ENCODE results near the gene TUBB6.
A peak's percentile ranks its signal among the peaks of the same experiment; 100 is the strongest.

TUBB6 gene

DNA sequence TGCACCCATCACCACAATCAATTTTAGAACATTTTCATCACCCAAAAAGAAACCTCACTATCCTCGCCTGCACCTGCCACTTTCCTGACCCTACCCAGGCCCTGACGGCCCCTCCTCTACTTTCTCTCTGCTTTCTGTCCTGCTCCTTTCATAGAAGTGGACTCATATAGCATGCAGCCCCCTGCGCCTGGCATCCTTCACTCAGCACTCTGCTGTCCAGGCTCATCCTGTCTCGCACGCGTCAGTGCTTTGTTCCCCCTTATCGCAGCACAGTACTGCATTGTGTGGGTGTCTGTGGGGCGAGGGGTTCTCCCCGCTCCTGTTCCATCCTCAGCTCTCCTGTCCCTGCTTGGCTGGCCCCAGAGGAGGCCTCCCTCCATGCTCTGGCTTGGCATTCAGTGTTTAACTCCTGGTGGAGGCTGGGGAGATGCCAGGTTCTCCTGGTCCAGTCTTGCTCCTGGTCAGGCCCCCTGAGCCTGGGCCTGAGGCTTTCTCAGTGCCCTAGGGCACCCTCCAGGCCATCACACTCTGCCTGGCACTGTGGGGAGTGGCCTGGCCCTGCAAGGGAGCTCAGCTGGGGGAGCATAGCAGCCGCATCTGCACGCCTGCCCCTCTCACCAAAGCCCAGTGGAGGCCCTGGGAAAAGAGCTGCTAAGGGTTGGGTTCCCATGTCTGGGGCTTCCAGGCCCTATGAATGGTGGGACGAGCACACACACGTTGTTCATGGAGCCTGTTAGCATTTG, 6.6 kb upstream of the TUBB6 start:
- TF ChIP-seq, protein P1, sequence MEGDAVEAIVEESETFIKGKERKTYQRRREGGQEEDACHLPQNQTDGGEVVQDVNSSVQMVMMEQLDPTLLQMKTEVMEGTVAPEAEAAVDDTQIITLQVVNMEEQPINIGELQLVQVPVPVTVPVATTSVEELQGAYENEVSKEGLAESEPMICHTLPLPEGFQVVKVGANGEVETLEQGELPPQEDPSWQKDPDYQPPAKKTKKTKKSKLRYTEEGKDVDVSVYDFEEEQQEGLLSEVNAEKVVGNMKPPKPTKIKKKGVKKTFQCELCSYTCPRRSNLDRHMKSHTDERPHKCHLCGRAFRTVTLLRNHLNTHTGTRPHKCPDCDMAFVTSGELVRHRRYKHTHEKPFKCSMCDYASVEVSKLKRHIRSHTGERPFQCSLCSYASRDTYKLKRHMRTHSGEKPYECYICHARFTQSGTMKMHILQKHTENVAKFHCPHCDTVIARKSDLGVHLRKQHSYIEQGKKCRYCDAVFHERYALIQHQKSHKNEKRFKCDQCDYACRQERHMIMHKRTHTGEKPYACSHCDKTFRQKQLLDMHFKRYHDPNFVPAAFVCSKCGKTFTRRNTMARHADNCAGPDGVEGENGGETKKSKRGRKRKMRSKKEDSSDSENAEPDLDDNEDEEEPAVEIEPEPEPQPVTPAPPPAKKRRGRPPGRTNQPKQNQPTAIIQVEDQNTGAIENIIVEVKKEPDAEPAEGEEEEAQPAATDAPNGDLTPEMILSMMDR (IDR thresholded peaks at IDR 0.05; ENCODE audit: low read depth, low read length, missing control alignments): no peak
- DNase-seq (ENCODE audit: extremely low read depth, low read depth): no peak
- H3K4me3 ChIP-seq (replicated peaks; ENCODE audit: low read depth, low read length): no peak overlapping the region

DNA sequence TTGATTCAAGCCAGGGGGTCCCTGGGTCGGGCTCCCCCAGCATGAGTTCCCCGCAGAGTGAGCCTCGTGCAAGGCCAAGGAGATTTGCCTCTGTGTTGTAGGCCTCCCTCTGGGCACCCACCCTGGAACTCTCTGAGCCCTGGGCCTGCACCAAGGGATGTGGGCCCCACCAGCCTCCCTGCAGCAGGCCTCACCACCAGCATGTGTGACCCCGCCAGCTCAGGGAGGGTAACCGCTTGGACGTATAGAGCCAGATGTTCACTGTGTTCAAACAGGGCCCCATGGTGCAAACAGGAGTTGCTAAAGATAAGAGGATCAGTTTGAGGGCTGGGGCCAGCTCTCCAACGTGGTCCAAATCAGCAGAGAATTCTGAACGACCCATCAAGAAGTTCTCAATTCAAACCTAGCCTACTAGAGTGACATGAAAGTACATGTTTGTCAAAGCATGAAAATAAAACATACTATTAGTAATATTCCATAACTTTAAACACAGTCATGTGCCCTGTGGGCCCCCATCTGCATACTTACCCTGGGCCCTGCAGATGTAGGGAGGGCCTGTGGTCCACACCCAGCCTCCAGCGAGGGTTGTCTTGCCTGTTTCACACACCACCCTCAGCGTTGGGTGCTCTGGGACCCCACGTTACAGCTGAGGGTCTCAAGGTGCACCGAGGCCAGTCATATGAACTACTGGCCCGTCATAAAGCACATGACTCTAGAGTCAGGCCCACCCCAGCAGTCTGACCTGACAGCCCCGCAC, 5.5 kb upstream of the TUBB6 start:
- H3K4me3 ChIP-seq (replicated peaks; ENCODE audit: low read depth, low read length): no peak overlapping the region
- no peak for DNase-seq (ENCODE audit: extremely low read depth, low read depth)
- TF ChIP-seq, protein P1 (IDR thresholded peaks at IDR 0.05; ENCODE audit: low read depth, low read length, missing control alignments): no peak

DNA sequence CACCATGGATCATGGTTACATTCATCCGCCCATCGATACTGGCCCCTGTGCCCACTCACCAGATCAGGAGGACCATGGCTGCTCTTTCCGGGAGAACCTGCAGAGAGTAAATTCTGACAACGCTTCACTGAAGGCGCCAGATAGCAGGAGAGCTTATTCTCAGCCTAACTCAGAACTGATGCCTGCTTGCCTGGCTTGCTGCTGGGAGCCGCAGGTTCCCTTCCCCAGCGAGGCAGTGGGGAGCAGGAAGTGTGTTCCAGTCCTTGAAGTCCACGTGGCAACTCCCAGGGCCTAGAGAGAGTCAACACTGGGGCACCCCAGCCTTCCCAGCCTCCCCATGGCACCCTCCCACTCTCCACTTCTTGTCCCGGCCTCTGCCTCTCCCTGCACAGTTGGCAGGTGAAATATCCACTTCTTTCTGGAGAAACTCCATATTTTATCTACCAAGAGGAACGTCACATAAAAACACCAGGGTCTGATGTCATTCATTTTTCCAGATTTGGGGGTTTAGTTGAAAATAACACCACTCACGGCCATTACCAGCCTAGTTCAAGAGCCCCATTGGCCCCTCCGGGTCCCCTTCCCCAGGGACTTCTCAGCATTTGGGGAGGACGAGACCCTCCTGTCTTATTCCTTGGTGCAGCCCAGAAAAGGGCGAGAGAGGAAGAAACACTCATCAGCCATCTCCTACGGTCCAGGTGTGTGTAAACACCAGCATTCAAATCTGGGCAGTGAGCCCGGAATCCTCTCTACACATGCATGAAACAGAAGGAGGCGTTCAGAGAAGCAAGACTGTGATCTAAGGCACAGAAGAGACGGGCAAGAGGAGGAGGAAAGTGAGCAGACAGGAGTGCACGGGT, 3.5 kb upstream of the TUBB6 start:
- DNase-seq (ENCODE audit: extremely low read depth, low read depth): no peak
- H3K4me3 ChIP-seq (replicated peaks; ENCODE audit: low read depth, low read length): no peak overlapping the region
- TF ChIP-seq, protein P1 (IDR thresholded peaks at IDR 0.05; ENCODE audit: low read depth, low read length, missing control alignments): no peak

DNA sequence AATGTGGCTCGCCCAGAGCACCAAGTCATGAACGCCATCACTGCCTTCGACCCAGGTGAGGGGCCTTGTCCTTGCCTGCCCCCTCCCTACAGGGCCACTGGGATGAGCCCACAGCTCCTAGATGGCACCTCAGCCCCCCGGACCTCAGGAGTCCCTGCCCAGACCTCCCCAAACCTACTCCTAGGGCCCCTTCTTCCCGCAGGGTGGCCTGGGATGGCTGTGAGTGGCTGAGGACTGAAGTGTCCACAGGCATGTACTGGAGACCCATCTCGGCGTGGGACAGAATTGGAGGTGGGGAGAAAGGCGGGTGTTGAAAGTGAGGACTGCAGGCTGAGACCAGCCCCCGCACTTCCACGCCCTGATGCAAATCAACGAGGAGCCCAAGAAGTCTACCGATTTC, 2.8 kb upstream of the TUBB6 start:
- TF ChIP-seq, protein P1 (IDR thresholded peaks at IDR 0.05; ENCODE audit: low read depth, low read length, missing control alignments): no peak
- H3K4me3 ChIP-seq (replicated peaks; ENCODE audit: low read depth, low read length): no peak overlapping the region
- no peak for DNase-seq (ENCODE audit: extremely low read depth, low read depth)

DNA sequence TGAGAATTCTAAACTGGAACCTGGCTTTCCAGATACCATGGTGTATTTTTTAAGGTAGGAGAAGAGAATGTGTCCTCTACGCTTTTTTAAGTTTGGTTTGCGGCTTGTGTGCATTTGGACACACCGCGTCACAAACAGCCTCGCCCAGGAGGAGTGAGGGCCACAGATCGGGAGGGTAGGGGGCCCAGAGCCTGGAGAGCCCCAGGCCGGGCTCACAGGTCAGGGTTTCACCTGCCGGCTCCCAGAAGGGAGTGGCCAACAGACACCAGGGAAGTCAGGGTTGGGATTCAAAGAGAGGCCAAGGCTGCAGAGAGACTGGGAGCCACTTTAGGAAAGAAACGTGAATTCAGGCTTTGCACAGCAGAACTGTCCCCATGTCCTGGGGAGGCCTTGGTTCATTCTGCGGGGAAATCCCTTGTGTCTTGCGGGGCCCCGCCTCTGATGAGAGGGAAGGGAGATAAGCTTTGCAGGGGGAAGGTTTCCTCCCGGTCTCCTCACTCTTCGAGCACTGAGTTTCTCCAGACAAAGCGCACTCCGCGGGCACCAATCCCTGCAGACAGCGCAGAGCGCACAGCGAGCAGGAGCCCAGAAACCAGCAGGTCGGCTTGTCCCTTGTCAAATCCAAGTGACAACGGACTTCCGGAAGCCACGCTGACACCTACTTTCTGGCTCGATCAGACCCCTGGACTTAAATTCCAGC, 2.0 kb upstream of the TUBB6 start:
- TF ChIP-seq, protein P1 (IDR thresholded peaks at IDR 0.05; ENCODE audit: low read depth, low read length, missing control alignments): no peak
- H3K4me3 ChIP-seq (replicated peaks; ENCODE audit: low read depth, low read length): peak overlapping the region; percentile 86

More for the DNA sequence above, 2.0 kb upstream of the TUBB6 start:
- DNase-seq (ENCODE audit: extremely low read depth, low read depth): no peak

All from HFF-Myc (cell line).